CD1c-positive myeloid dendritic cell (primary cell): ENCODE results near the gene TTC16.
A peak's percentile ranks its signal among the peaks of the same experiment; 100 is the strongest.

Experiments used
- DNase-seq: peaks from one replicate; pipeline ENCODE4 v3.0.0-alpha.2; 2016; ENCODE audit errors: extremely low spot score

Gene TTC16

DNA sequence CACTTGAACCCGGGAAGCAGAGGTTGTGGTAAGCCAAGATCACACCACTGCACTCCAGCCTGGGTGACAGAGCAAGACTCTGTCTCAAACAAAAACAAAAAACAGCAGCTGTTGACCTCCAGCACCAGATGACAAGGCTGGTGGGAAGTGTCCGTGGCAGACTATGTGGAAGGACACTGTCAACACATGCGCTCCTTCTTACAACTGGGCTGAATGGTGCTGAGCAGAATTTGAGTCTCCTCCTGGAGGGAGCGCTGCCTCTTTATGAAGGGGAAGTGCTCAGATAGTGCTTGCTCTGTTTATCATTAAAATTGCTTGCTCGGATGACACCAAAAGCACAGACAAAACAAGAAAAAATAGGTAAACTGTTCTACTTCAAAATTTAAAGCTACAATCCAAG is 18.3 kb upstream of the TTC16 start:
- no peak for DNase-seq

DNA sequence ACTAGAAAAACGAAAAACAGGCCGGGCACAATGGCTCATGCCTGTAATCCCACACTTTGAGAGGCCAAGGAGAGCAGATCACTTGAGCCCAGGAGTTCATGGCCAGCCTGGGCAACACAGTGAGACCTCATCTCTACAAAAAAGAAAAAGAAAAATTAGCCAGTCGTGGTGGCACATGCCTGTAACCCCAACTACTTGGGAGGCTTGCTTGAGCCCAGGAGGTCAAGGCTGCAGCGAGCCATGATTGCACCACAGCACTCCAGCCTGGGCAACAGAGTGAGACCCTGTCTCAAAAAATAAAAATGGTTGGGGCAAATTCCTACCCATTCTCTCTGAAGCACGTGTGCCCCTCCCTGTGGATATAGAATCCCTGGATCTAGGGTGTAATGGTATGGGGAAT is 17.5 kb upstream of the TTC16 start:
- no peak for DNase-seq

DNA sequence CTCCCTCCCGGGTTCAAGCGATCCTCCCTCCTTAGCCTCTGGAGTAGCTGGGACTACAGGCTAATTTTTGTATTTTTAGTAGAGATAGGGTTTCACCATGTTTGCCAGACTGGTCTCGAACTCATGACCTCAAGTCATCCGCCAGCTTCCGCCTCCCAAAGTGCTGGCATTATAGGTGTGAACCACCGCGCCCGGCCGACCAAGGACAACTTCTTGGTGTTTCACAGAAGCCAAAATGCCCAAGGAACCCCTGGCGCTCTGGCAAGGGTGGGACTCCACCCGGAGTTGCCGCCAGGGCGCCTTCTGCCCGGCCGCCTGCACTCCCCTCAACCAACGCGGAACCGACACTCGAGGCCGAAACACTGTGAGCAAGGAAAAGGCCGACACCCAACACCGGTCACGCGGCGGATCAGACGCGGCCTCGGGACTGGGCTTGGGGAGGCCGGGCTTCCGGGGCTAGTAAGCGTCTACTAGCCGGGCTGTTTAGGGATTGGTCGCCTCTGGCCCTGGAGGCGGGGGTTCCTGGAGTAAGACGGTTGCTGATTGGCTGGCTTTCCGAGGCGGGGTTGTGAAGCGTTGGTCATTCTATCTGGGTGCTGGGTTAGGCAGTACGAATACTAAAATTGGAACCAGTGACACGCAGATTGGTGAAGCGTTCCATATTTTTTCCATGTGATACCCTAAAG is 16.8 kb upstream of the TTC16 start:
- DNase-seq, result peak; percentile 98

DNA sequence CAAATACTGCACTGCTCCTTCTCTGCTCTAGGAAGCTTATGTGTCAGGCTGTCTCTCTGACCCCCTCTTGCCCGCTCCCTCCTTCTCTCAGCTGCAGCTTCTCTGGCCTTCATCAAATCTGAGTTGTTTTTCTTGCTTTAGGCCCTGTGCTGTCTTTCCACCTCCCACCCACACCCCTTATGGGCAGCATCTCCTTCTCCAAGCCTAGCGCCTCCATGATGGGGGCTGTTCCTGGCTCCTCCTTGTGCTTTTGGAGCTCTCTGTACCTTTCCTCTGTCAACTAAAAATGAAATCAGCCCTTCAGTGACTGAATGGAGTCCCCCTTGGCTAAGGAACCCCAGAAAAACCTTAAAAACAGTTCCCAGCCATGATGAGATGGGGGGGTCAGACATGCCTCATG is 15.7 kb upstream of the TTC16 start:
- DNase-seq, result no peak

DNA sequence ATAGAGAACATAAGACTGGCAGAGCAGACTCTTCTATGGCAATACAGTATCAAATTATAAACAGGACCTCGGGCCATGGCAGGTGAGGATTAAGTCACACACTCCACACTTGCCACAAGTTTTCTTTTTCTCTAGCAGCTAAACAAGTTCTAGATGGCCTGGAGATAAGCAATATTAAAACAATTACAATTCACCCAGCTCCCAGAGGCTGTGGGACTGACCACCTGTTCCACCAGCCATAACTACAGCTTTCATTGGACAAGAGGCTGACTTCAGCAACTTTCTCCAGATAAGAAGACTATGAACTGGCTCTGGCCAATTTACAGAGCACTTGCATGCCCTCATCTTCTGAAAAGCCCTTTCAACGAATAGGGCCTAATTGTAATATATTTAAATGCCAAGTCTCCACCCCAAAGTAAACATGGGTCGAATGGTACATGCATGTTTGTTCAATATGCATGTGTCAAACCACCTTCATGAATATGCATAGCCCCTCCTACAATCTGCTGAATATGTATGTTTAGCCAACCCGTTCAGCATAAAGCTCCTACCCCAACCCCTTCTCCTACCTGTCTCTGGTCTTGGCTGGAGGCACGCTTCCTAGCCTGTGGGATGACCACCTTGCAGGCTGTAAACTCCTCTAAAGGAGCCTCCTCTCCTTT is 15.2 kb upstream of the TTC16 start:
- DNase-seq, result no peak

DNA sequence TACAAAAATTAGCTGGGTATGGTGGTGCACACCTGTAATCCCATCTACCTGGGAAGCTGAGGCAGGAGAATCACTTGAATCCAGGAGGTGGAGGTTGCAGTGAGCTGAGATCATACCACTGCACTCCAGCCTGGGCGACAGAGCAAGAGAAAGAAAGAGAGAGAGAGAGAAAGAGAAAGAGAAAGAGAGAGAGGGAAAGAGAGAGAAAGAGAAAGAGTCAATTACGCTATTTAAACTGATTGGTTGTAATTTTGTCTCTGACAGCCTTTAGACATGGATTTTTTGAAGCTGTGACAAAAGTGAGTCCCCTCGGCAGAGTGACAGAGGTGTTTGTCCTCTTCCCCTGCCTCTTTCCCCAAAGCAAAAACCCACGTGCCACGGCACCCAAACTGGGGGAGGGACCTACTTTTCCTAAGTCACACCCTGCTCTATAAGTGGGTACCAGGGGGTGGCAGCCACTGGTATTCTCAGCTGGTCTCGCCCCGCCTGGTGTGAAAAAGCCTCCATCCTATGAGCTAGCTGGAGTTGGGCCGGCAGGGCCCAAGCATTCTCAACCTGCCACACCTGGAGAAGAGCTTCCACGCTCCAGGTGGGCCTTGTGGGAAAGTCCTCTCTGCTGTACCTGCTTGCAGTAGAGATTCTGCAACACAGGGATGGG is 12.5 kb upstream of the TTC16 start:
- no peak for DNase-seq

DNA sequence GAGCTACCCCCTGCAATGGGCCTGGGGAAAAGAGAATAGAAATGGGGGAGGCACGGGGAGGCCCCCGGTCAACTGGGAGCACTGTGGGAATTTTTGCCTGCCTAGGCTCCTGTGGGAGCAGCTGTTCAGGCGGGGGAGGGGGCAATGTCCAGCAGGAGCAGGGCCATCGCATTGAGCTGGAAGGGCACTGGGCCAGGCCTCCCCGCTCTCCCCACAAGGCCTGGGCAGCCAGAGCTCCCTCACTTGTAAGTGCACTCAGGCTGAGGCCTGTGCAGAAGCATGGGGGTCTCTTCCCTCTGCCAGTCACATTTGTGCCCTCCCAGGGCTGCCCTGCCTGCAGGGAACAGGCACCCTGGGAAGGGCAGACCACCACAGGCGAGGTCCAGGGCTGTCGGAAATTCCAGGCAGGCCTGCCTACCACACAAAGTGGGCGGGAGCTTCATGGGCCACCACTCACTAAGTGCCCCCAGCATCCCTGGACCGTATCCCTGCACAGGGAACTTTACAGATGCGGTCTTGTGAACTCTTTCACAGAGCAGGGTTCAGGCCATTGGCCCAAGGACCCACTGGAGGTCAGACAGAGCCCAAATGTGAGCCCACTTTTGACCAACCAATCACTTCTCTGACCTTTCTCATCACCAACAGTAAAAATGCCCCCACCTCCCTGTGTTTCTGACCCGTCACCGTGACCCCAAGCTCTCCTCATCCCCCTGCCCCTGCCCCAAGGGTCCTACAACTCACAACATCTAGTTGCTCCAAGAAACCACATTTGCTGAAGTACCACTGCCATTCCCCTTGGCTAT is 10.1 kb upstream of the TTC16 start:
- DNase-seq, result no peak

DNA sequence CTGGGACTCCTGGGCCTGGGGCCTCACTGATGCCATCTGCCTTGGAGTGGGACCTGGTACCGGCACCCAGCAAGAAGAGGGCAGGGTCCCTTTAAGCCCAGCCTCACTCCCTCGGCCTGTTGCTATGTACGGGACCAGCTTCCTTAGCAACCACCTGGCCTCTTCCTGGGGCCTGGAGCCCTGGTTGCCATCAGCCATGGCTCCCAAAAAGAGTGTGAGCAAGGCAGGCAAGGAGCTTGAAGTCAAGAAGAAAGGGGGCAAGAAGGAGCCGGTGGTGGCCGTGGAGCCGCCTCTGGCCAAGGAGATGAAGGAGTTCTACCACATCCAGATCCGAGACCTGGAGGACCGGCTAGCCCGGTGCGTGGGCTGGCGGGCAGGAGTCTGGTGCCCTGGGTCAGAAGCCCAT is 9.0 kb upstream of the TTC16 start, which contains the start of gene CFAP157:
TSS of gene CFAP157 (plus strand) at position 153 of the 406 bp plus-strand sequence. CDS start at position 197, 44 bp downstream.
- DNase-seq, result peak; percentile 12

DNA sequence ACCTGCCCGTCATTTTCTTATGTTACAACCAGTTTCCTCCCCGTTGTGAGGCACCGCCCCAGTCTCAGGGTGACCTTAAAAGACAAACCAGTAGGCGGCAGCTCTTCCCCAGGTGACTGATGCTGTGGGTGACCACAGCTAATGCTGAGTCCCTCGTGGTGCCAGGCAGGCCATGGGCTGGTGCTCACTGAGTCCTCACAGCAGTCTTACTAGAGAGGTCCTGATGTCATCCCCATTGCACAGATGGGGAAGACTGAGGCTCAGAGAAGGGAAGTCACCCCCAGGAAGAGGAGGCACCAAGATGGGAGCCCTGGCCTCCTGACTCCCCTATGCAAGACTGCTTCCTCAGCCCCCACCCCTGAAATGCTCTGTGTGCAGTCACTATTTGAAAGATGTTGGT is 8.1 kb upstream of the TTC16 start:
- DNase-seq, result no peak

DNA sequence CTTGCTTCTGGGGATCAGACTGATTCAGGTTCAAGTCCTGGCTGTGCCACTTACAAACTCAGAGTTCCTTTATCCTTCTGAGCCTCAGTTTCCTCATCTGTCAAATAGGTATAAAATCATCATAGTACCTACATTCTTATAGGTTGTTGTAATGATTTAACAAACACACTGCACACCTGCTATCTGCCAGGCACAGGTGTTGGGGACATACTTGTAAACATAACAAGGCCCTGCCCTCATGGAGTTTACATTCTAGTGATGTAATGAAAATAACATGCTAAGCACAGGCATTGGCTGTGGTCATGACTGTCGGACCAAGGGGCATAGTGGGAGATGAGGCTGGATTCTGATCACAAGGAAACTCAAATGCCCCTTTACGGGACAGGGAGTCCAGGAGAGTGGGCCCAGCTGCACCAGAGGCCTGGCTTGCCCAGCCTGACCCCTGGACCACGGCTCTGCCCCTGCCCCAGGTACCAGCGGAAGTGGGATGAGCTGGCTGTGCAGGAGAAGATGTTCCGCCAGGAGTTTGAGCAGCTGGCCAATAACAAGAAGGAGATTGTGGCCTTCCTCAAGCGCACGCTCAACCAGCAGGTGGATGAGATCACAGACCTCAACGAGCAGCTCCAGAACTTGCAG is 6.8 kb upstream of the TTC16 start:
- no peak for DNase-seq

DNA sequence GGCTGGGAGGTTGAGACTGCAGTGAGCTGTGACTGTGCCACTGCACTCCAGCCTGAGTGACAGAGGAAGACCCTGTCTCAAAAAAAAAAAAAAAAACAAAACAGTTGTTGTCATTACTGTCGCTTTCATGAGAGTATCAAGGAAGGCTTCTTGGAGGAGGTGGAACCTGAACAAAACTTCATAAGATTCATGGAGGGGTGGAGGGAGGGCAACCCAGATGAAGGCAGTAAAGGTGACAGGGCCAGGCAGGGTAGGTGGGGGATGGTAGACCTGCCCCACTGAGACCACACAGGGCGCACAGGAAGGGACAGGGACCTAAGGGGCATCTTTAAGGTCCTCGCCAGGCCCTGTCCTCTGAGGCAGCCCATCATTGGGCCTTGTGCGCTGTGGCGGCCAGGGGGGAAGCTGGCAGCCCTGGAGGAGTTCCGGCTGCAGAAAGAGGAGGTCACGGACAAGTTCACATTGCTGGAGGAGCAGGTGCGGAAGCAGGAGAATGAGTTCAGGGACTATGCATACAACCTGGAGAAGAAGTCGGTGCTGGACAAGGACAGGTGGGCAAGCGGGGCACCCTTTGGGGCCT is 5.6 kb upstream of the TTC16 start:
- DNase-seq, result no peak

DNA sequence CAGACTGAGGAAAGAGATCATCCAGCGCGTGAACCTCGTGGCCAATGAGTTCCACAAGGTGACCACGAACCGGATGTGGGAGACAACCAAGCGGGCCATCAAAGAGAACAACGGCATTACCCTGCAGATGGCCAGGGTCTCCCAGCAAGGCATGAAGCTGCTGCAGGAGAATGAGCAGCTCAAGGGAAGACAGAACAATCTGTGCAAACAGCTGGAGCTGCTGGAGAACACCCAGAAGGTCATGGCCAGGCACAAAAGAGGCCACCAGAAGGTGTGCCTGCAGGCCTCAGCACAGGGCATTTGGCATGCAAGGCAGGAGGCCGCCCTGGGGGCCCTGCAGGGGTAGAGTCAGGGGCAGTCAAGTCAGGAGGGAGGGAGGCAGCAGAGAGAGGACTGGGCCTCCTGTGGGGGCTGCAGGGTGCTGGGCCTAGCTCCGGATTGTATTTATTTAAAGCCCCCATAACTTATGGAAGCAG is 4.6 kb upstream of the TTC16 start:
- DNase-seq, result no peak

DNA sequence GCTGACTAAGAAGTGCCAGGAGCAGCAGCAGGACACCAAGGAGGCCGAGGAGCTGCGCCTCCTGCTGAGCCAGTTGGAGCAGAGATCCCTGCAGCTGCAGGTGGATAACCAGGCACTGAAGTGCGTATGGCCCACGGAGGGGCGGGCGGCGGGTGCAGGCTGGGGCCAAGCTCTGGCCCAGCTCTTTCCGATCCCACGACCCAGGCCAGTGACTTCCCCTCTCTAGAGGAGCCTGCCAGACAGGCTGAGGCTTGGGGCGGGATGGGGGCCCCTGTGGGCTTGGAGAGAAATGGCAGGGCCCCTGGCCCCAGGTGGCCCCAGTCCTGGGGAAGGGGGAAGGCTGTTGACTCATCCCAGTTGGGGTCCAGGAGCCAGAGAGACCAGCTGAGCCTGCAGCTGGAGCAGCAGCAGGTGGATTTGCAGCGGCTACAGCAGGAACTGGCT is 4.0 kb upstream of the TTC16 start:
- DNase-seq, result no peak

DNA sequence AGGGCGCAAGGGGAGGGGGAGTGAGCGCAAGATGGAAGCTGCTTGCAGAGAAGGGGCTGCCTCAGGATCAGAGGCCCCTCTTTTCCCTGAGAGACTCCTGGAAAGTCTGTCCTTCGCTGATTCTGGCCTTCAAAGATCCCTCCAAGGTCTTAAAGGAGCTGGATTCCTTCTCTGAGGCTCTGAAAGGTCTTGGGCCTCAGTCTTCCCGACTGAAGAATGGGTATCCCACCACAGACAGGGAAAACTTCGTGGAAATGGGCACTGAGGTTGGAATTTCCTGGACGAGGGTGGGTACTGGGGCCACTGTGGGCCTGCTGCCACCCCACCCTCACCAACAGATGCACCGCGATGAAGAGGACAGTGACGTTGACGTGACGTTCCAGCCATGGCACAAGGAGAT is 3.5 kb upstream of the TTC16 start:
- DNase-seq, result no peak

DNA sequence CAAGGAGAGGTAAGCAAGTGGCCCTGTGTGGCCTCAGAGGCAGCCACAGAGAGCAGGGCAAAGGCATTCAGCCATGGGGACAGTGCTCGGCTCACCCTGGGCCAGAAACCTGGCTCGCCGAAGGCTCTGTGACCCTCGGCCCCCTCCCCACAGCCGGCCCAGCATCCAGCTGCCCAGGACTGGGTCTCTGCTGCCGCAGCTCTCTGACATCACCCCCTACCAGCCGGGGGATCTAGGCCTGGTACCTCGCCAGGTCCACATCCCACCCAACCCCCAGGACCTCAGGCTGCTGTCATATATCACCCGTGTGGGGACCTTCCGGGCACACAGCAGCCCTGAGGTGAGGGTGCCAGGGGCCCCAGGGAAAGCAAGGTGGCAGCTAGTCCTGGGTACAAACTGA is 3.0 kb upstream of the TTC16 start:
- DNase-seq, result no peak

DNA sequence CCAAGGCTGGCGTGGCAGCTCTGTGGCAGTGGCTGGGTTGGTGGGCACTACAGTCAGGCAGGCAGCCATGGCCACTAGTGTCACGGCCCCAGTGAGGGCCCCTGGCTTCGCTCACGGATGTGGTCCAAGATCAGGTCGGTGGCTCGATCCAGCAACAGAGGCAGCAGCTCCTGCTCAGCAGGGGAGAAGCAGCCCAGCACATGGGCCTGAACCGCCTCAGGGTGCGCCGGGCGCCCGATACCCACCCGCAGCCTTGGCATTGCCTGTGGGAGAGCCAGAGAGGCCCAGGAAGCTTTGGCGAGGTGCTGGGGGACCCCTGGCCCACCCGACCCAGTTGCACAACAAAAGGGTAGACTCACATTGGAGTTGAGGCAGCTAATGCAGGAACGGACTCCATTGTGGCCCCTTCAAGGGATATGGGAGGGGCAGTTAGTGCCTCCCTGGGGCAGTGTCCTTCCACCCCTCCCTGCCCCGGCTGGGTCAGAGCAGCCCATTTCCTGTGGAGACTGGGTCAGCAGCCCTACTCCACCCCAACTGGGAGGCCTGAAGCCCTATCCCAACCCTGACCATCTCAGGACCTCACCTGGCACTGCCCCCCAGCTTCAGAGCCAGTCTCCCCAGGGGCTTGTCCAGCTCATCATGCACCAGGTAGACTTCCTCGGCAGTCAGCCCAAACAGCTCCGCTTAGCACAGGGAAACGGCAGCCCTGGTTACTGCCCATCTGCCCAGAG is 1.7 kb upstream of the TTC16 start:
- DNase-seq, result no peak

DNA sequence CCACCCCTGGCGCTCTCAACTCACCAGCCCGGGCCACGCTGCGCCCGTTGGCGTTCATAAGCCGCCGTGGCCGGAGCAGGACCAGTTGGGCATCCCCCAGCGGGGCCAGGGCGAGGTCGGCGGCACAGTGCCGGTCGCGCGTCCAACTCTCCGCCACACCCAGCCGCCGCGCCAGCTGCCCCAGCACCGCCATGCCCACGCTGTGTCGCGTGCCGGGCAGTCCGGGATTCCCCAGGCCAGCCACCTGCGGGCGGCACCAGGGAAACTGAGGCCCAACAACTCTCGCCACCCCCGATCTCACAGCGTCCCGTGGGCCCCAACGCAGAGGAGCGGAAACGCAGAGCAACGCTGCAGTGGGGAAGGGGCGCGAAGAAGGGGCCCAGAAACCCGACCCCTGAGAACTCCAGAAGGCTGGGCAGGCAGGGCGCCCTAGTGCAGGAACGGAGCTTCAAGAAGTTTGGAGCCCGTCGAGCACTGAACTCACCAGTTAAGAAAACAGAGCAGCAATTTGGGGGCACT is 869 bp upstream of the TTC16 start:
- DNase-seq, result peak; percentile 57

DNA sequence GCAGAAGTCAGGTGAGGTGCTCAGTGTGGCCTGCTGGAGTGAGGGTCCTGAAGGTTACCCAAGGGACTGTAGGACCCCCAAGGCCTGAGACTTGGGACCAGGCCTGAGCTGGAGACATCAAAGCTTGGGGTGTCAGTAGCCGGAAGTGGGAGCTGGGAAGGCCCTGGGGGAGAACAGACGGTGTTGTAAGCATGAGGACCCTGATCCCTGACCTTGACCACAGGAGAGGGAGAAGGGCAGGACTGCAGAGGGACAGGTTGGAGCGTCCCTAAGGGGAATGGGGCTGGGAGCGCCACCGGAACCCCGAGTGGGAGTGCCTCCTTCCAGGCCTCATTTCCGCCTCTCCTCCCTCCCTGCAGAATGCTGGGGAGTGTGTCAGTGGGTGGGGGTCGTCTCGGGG is 533 bp downstream of the TTC16 start:
- DNase-seq, result no peak

DNA sequence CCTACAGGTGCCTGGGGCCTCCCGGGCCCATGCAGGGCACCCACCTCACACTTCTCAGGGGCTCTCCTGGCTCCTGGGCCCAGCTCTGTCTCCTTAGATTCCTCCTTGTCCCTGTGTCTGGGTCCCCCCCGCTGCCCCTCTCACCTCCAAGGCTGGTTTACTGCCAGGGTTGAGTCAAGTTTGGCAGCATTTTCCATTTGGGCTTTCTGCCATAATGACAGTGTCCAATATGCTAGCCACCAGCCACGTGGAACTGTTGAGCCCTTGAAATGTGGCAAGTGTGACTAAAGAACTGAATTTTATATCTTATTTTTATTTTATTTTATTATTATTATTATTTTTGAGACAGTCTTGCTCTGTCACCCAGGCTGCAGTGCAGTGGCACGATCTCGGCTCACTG is 1.9 kb downstream of the TTC16 start:
- DNase-seq, result no peak
